Esophagus muscularis mucosa (tissue), 4 donors: Measurements from ENCODE around the gene RTF1.

Source experiments
- EP300 ChIP-seq: sonication (generic); formaldehyde crosslinking; IDR thresholded peaks from one replicate; pipeline ENCODE4 v1.6.1; 2017; ENCODE audit warnings: antibody characterized with exemption
- POLR2A ChIP-seq: fragments of 450-650 bp; IDR thresholded peaks from one replicate; pipeline ENCODE4 v1.6.1; 2017; ENCODE audit warnings: antibody characterized with exemption, moderate library complexity, mild to moderate bottlenecking, low read depth
- TF ChIP-seq, protein P1 (sequence below), 3 experiments: fragments of 200-600 bp in 2 of 3; fragments of 450-650 bp in 1 of 3; sonication (generic) in 2 of 3; IDR thresholded peaks; one replicate each; pipeline ENCODE4 v1.5.1; 2017 to 2019; ENCODE audit warnings: antibody characterized with exemption in 3 of 3, mild to moderate bottlenecking in 2 of 3, moderate library complexity in 1 of 3

DNA sequence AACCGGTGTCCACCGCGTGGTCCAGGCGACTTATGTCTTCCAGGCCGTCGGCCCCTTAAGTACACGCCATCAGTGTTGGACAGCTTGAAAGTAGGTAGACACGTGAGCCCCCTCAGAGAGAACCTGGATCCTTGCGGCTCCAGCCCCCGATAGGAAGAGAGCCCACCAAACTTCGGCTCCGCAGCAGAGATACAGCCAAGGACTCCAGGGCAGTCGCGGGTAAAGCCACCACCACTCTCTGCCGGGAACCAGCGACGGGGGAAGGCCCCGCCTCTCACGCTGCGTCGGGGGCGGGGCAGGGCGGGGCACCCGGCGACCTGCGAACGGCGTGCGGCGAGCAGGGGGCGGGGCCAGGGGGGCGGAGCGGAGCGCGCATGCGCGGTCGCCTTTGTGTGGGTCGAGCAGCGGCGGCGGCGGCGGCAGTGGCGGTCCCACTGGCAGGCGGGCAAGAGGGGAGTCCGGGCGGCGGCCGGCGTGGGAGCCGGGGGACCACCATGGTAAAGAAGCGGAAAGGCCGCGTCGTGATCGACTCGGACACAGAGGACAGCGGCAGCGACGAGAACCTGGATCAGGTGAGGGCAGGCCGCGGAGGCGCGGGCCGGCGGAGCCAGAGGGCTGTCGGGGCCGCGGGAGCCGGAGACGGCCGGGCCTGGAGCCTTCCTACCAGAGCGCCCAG, at the start of gene RTF1:
- no peak for TF ChIP-seq EP300
- TF ChIP-seq POLR2A: peak; percentile 22
- TF ChIP-seq, protein P1, sequence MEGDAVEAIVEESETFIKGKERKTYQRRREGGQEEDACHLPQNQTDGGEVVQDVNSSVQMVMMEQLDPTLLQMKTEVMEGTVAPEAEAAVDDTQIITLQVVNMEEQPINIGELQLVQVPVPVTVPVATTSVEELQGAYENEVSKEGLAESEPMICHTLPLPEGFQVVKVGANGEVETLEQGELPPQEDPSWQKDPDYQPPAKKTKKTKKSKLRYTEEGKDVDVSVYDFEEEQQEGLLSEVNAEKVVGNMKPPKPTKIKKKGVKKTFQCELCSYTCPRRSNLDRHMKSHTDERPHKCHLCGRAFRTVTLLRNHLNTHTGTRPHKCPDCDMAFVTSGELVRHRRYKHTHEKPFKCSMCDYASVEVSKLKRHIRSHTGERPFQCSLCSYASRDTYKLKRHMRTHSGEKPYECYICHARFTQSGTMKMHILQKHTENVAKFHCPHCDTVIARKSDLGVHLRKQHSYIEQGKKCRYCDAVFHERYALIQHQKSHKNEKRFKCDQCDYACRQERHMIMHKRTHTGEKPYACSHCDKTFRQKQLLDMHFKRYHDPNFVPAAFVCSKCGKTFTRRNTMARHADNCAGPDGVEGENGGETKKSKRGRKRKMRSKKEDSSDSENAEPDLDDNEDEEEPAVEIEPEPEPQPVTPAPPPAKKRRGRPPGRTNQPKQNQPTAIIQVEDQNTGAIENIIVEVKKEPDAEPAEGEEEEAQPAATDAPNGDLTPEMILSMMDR (IDR thresholded peaks at IDR 0.05): no peak
